HG03097 (cell line): Measurements from ENCODE around the gene SHD.
"Not testable (repeated sequence)": the region's sequence is repeated elsewhere in the genome, so short reads cannot be mapped to it uniquely, and the experiment has no call there.

Experiments
- ATAC-seq: cut with Tn5 transposase; IDR thresholded peaks from one replicate; pipeline ENCODE4 v1.9.1; 2021; ENCODE audit not compliant: unreplicated experiment, low FRiP score

SHD gene

GRCh38 chr19:4323692-4324091 lies 44.6 kb downstream of the SHD start:
- ATAC-seq = no peak

GRCh38 chr19:4324228-4324627 lies 45.2 kb downstream of the SHD start:
- no peak for ATAC-seq

- ATAC-seq = no peak
Observed at GRCh38 chr19:4326215-4326836, 47.3 kb downstream of the SHD start.

GRCh38 chr19:4326837-4327251 lies 47.8 kb downstream of the SHD start:
- ATAC-seq = no peak

GRCh38 chr19:4327252-4327876 lies 48.3 kb downstream of the SHD start:
- no peak for ATAC-seq

GRCh38 chr19:4327877-4328242 lies 48.8 kb downstream of the SHD start:
- no peak for ATAC-seq

GRCh38 chr19:4328243-4328990 lies 49.4 kb downstream of the SHD start:
- peak; percentile 60 for ATAC-seq

- ATAC-seq = not testable (repeated sequence)
Observed at GRCh38 chr19:4328991-4329681, 50.1 kb downstream of the SHD start.

GRCh38 chr19:4329858-4330257 lies 50.8 kb downstream of the SHD start:
- ATAC-seq = no peak

- ATAC-seq = no peak
Observed at GRCh38 chr19:4334929-4335570, 56.0 kb downstream of the SHD start.

- no peak for ATAC-seq
Observed at GRCh38 chr19:4337906-4338440, 58.9 kb downstream of the SHD start.

GRCh38 chr19:4338441-4339355 lies 59.6 kb downstream of the SHD start, which contains the start of gene STAP2:
Gene STAP2, minus strand, starts transcription at chr19:4338827. Its CDS starts 74 bp downstream, at chr19:4338753.
- no peak for ATAC-seq
